T-cell (primary cell): ENCODE data around the gene AUH. TPM values are rescaled to one million over a fixed set of nuclear protein-coding genes. Genes with fewer than 3 reads are reported as not detected.
"Not testable (repeated sequence)": the region's sequence is repeated elsewhere in the genome, so short reads cannot be mapped to it uniquely, and the experiment has no call there.

Source experiments
- ATAC-seq, 4 experiments: fragments of 200-7000 bp in 3 of 4; fragments of 150-1000 bp in 1 of 4; cut with Tn5 transposase; replicated peaks in 1 of 4; 1 replicate in 3 of 4; 2 replicates in 1 of 4; pipeline ENCODE4 v1.10.0; 2021; ENCODE audit warnings: moderate library complexity in 3 of 4, mild to moderate bottlenecking in 2 of 4, moderate number of reproducible peaks in 1 of 4
- CTCF ChIA-PET, 2 donors: fragments of 300-600 bp; sonication (Branson Sonifier 250); formaldehyde crosslinking; loops; one replicate each; lab custom pipeline; 2022; ENCODE audit warnings: antibody characterized with exemption in 2 of 2; lab: Charles Lee
- POLR2A ChIA-PET, 2 donors: fragments of 300-600 bp; sonication (Branson Sonifier 250); formaldehyde crosslinking; loops; one replicate each; lab custom pipeline; 2022; ENCODE audit warnings: antibody characterized with exemption in 2 of 2; lab: Charles Lee
- DNase-seq, 35 experiments: peaks; one replicate each; pipeline versions ENCODE4 v3.0.0 to v3.0.0-alpha.2; 2013 to 2023
- H3K27ac ChIP-seq: one replicate; pipeline ENCODE4 v1.5.1; 2013; ENCODE audit warnings: low read length
- H3K27me3 ChIP-seq, 2 experiments: replicated peaks in 1 of 2; 1 replicate in 1 of 2; 2 replicates in 1 of 2; pipeline versions ENCODE4 v1.6.1 to v1.7.0; 2013; ENCODE audit warnings: low read length in 1 of 2, mixed read lengths in 1 of 2; ENCODE audit not compliant: control insufficient read depth in 2 of 2, insufficient read depth in 2 of 2; ENCODE audit errors: extremely low read depth in 1 of 2
- H3K36me3 ChIP-seq, 2 donors: 1 replicate in 1 of 2; 2 replicates in 1 of 2; pipeline versions ENCODE4 v1.6.1 to v1.7.0; 2013; ENCODE audit warnings: low read length in 1 of 2; ENCODE audit not compliant: control insufficient read depth in 2 of 2, insufficient read depth in 1 of 2; ENCODE audit errors: extremely low read depth in 1 of 2
- H3K4me1 ChIP-seq, 2 experiments: 1 replicate in 1 of 2; 2 replicates in 1 of 2; pipeline versions ENCODE4 v1.6.1 to v1.7.0; 2013; ENCODE audit warnings: low read length in 2 of 2, mixed read lengths in 1 of 2; ENCODE audit not compliant: insufficient read depth in 2 of 2, control insufficient read depth in 1 of 2; ENCODE audit errors: extremely low read depth in 1 of 2
- H3K4me3 ChIP-seq, 2 donors: 1 replicate in 1 of 2; 2 replicates in 1 of 2; pipeline versions ENCODE4 v1.5.1 to v1.7.0; 2013; ENCODE audit warnings: mild to moderate bottlenecking in 2 of 2, low read length in 1 of 2, moderate library complexity in 1 of 2; ENCODE audit not compliant: control insufficient read depth in 1 of 2; ENCODE audit errors: extremely low read depth in 1 of 2
- H3K9me3 ChIP-seq: 2 replicates; pipeline ENCODE4 v1.7.0; 2013
- H3K27ac Mint-ChIP-seq, 2 donors: one replicate each; pipeline ENCODE4 v1.8.0; 2020 to 2021; ENCODE audit warnings: mild to moderate bottlenecking in 2 of 2, mixed read lengths in 2 of 2
- H3K27me3 Mint-ChIP-seq, 2 donors: one replicate each; pipeline ENCODE4 v1.8.0; 2021 to 2022; ENCODE audit warnings: mixed read lengths in 2 of 2
- H3K36me3 Mint-ChIP-seq: one replicate; pipeline ENCODE4 v1.8.0; 2021; ENCODE audit warnings: mixed read lengths
- H3K4me1 Mint-ChIP-seq, 3 donors: one replicate each; pipeline ENCODE4 v1.8.0; 2020 to 2022; ENCODE audit warnings: mixed read lengths in 3 of 3, mild to moderate bottlenecking in 1 of 3
- H3K4me3 Mint-ChIP-seq, 3 donors: one replicate each; pipeline ENCODE4 v1.8.0; 2020 to 2022; ENCODE audit warnings: mild to moderate bottlenecking in 3 of 3, mixed read lengths in 3 of 3, moderate library complexity in 3 of 3
- H3K9me3 Mint-ChIP-seq, 3 donors: one replicate each; pipeline ENCODE4 v1.8.0; 2020 to 2022; ENCODE audit warnings: mixed read lengths in 3 of 3
- WGBS: methylation state at CpG from one replicate; pipeline ENCODE4 v1.1.5; 2013; ENCODE audit warnings: missing lambda C conversion rate; ENCODE audit not compliant: insufficient coverage; 5-methylcytosine and 5-hydroxymethylcytosine counted together
- total RNA-seq, 35 experiments: library from RNA in 6 of 35; stranded (reverse) in 6 of 35; fragments of 120-200 nt in 1 of 35; gene quantifications; one replicate each; pipeline versions ENCODE4 v1.2.1 to v1.2.4 and lab custom pipeline; 2013 to 2026

AUH gene
- total RNA-seq, 5 donors from 2014 or later (not counting 1 experiment from before 2014, with no cell fraction given), result 17.2 to 24.6 (median 21.6) TPM

- ATAC-seq, H3K4me3 Mint-ChIP-seq, H3K9me3 ChIP-seq, H3K27me3 Mint-ChIP-seq, DNase-seq, H3K36me3 Mint-ChIP-seq, CTCF ChIA-PET, H3K27me3 ChIP-seq, H3K36me3 ChIP-seq, H3K27ac Mint-ChIP-seq, H3K27ac ChIP-seq, H3K4me3 ChIP-seq: not testable (repeated sequence)
- peaks cover 7 to 26% (median 15%) of the 10 kb centered on the region in 3 donors for H3K9me3 Mint-ChIP-seq
- peaks cover 14 to 16% (median 14%) of the 10 kb centered on the region in 3 donors for H3K4me1 Mint-ChIP-seq
- no CpG with 5 or more reads among the region's 5 CpGs for WGBS
- H3K4me1 ChIP-seq, result peaks cover 2 to 23% of the 10 kb centered on the region in 2 experiments
- POLR2A ChIA-PET, result interaction anchor here (0.6 to 0.7 kb wide), 2 partner anchors 10 to 137 kb away, joined by 3 read pairs; no protein-coding TSS in a partner anchor
Observed at GRCh38 chr9:91198881-91199280, 162.8 kb downstream of the AUH start.

- Histone ChIP-seq H3K4me1 (peaks cover 2 to 27% of the 10 kb centered on the region in 2 experiments), H3K27me3 (peaks cover 0 to 6% of the 10 kb centered on the region in 2 experiments), H3K9me3 (no peaks in the 10 kb centered on the region), H3K36me3 (peaks cover 0 to 7% of the 10 kb centered on the region in 2 donors), H3K4me3 (no peak overlapping the region), H3K27ac (no peak overlapping the region)
- Mint-ChIP-seq H3K9me3 (peaks cover 7 to 26% (median 15%) of the 10 kb centered on the region in 3 donors), H3K27ac (no peak overlapping the region), H3K27me3 (no peaks in the 10 kb centered on the region), H3K4me3 (no peak overlapping the region), H3K4me1 (peaks cover 16 to 19% (median 19%) of the 10 kb centered on the region in 3 donors), H3K36me3 (peaks cover 9% of the 10 kb centered on the region)
- DNase-seq, result no peak
- ATAC-seq, result no peak
- ChIA-PET POLR2A (interaction anchor here in 1 of 2 donors (0.7 kb wide), 1 partner anchor 11 kb away, joined by 3 read pairs; no protein-coding TSS in a partner anchor), CTCF (no interaction called here)
Observed at GRCh38 chr9:91198405-91198804, 163.3 kb downstream of the AUH start.

GRCh38 chr9:91197232-91198181 is 164.2 kb downstream of the AUH start:
- ChIA-PET POLR2A (no interaction called here), CTCF (no interaction called here)
- peaks cover 7 to 21% (median 15%) of the 10 kb centered on the region in 3 donors for H3K9me3 Mint-ChIP-seq
- no peaks in the 10 kb centered on the region for H3K9me3 ChIP-seq
- DNase-seq (peak in 1 of 35 experiments; percentile 10), ATAC-seq (no peak)
- H3K36me3 ChIP-seq, result peaks cover 0 to 7% of the 10 kb centered on the region in 2 donors
- H3K27me3 ChIP-seq, result peaks cover 0 to 6% of the 10 kb centered on the region in 2 experiments
- H3K27ac Mint-ChIP-seq, result no peak overlapping the region
- H3K4me1 Mint-ChIP-seq, result peaks cover 20 to 25% (median 22%) of the 10 kb centered on the region in 3 donors
- H3K4me3 Mint-ChIP-seq, result no peak overlapping the region
- H3K4me3 ChIP-seq, result no peak overlapping the region
- H3K4me1 ChIP-seq, result peaks cover 2 to 36% of the 10 kb centered on the region in 2 experiments
- H3K27ac ChIP-seq, result no peak overlapping the region
- 90% methylated on average over 3 of the region's 13 CpGs for whole genome bisulfite sequencing
- H3K36me3 Mint-ChIP-seq, result peaks cover 5% of the 10 kb centered on the region
- no peaks in the 10 kb centered on the region for H3K27me3 Mint-ChIP-seq

GRCh38 chr9:91196103-91196950 is 165.4 kb downstream of the AUH start:
- Mint-ChIP-seq H3K4me1 (peaks cover 26 to 33% (median 28%) of the 10 kb centered on the region in 3 donors), H3K36me3 (peaks cover 5% of the 10 kb centered on the region), H3K9me3 (peaks cover 3 to 11% (median 10%) of the 10 kb centered on the region in 3 donors), H3K4me3 (no peak overlapping the region), H3K27ac (no peak overlapping the region), H3K27me3 (no peaks in the 10 kb centered on the region)
- H3K27ac ChIP-seq, result no peak overlapping the region
- DNase-seq, result no peak
- no peak for ATAC-seq
- H3K27me3 ChIP-seq, result peaks cover 0 to 6% of the 10 kb centered on the region in 2 experiments
- ChIA-PET POLR2A (no interaction called here), CTCF (no interaction called here)
- WGBS, result 90% methylated on average over 6 of the region's 8 CpGs
- H3K36me3 ChIP-seq, result peaks cover 0 to 7% of the 10 kb centered on the region in 2 donors
- peaks cover 2 to 47% of the 10 kb centered on the region in 2 experiments for H3K4me1 ChIP-seq
- no peaks in the 10 kb centered on the region for H3K9me3 ChIP-seq
- H3K4me3 ChIP-seq, result no peak overlapping the region

DNA sequence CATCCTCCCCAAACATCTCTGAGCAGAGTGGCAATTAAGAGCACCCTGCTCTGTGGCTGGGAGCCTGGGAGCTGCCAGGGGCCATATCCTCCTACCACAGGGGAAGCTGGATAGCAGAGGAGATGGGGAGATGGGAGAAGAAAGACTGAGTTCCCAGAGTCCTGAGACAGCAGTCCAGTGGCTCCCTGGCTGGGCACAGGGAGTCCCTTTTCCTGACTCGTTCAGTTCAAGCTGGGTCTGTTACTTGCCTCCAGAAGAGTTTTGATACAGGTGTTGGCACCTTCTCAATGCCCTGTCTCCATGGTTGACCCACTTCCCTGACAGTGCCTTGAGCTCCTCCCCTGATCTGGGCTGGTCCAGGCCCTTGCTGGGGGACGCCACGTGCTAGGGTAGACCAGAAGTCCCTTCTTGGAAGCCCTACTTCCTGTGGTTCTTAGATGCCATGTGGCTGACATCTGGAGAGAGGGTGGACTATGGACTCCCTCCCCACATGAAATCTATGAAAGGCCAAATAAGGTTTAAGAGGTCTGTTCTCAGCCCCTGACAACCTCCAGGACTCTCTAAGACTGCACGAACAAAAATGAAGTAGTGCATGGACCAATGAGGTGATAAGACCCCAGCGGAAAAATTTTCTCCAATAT is 166.2 kb downstream of the AUH start:
- Mint-ChIP-seq H3K4me3 (peak overlapping the region in 1 of 3 donors; percentile 89), H3K27ac (peak overlapping the region in 1 of 2 donors; percentile 89), H3K36me3 (peaks cover 2% of the 10 kb centered on the region), H3K27me3 (no peaks in the 10 kb centered on the region), H3K4me1 (peaks cover 26 to 33% (median 28%) of the 10 kb centered on the region in 3 donors), H3K9me3 (peaks cover 0 to 3% (median 3%) of the 10 kb centered on the region in 3 donors)
- Histone ChIP-seq H3K27me3 (peaks cover 0 to 6% of the 10 kb centered on the region in 2 experiments), H3K4me3 (no peak overlapping the region), H3K36me3 (peaks cover 0 to 7% of the 10 kb centered on the region in 2 donors), H3K9me3 (no peaks in the 10 kb centered on the region), H3K27ac (no peak overlapping the region), H3K4me1 (peaks cover 2 to 47% of the 10 kb centered on the region in 2 experiments)
- ATAC-seq (no peak), DNase-seq (no peak)
- POLR2A ChIA-PET, result no interaction called here
- WGBS, result 100% methylated on average over 3 of the region's 5 CpGs
- CTCF ChIA-PET, result no interaction called here
